ENCODE measurements around the gene RAB23.

The RAB23 gene

DNA sequence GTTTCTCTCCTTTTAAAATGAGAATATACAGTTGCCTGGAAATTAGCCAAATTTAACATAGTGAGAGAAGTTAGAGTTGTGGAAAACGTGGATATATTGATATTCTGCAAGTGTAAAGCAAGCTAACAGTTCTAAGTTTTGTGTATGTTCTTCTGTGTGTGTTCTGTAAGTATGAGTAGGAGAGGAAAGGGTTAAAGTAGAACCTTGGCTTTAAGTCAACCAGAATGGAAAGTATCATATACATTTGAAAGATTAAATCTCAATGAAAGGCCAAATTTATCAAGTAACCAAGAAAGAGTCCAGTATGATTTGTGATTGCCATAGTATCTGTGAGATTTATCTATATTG lies 80.0 kb downstream of the RAB23 start:
- no peak overlapping the region for H3K9ac ChIP-seq (ENCODE audit: low read depth in 1 of 2, low read length in 2 of 2)
- no peak overlapping the region for H3K4me3 ChIP-seq (ENCODE audit: low read length in 2 of 2)
- peaks cover 2 to 18% of the 10 kb centered on the region in 2 donors for H3K36me3 ChIP-seq (ENCODE audit: control insufficient read depth in 2 of 2, insufficient read depth in 2 of 2, low read length in 2 of 2)
- H3K9me3 ChIP-seq (ENCODE audit: control insufficient read depth in 2 of 2, low read length in 2 of 2), result no peaks in the 10 kb centered on the region
- H3K27me3 ChIP-seq (ENCODE audit: control insufficient read depth in 2 of 2, insufficient read depth in 2 of 2, low read length in 2 of 2), result no peaks in the 10 kb centered on the region
- no peak overlapping the region for H3K27ac ChIP-seq (ENCODE audit: low read depth in 2 of 2, low read length in 2 of 2)
- H3K4me1 ChIP-seq (ENCODE audit: control insufficient read depth in 2 of 2, insufficient read depth in 2 of 2, low read length in 2 of 2), result no peaks in the 10 kb centered on the region

DNA sequence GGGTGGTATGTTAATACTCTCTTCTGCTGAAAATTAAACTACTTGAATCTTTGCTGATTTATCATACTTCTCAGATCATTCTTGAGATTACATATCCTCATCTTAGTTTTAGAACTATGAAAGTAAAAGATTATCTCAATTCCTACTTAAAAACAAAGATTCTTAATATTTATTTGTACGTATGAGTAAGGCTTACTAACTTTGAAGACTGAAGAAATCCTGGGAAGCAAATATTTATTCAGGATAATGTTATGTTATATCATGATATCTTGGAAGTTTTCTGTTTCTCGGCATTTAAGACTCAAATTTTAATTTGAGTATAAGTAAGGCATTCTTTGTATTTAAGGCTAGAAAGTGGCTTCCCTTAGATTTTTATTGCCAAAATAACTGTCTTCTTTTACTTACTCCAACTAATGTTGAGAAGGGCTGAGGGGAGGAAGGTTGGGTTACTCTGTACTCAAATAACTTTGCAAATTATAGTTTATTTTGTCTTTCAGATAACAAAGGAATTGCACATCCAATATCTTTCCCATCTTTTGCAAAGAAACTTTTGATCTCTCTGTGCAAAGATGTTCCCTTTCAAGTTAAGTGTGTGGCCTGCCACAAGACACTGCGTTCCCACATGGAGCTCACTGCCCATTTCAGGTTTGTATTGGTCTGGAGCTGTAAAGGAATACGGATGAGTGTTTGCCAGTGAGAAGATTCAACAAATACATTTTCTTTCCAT lies 80.5 kb downstream of the RAB23 start:
- Histone ChIP-seq H3K9ac (ENCODE audit: low read depth in 1 of 2, low read length in 2 of 2) (no peak overlapping the region), H3K27ac (ENCODE audit: low read depth in 2 of 2, low read length in 2 of 2) (no peak overlapping the region), H3K4me1 (ENCODE audit: control insufficient read depth in 2 of 2, insufficient read depth in 2 of 2, low read length in 2 of 2) (no peaks in the 10 kb centered on the region), H3K9me3 (ENCODE audit: control insufficient read depth in 2 of 2, low read length in 2 of 2) (no peaks in the 10 kb centered on the region), H3K4me3 (ENCODE audit: low read length in 2 of 2) (no peak overlapping the region), H3K36me3 (ENCODE audit: control insufficient read depth in 2 of 2, insufficient read depth in 2 of 2, low read length in 2 of 2) (peaks cover 5 to 18% of the 10 kb centered on the region in 2 donors), H3K27me3 (ENCODE audit: control insufficient read depth in 2 of 2, insufficient read depth in 2 of 2, low read length in 2 of 2) (no peaks in the 10 kb centered on the region)

DNA sequence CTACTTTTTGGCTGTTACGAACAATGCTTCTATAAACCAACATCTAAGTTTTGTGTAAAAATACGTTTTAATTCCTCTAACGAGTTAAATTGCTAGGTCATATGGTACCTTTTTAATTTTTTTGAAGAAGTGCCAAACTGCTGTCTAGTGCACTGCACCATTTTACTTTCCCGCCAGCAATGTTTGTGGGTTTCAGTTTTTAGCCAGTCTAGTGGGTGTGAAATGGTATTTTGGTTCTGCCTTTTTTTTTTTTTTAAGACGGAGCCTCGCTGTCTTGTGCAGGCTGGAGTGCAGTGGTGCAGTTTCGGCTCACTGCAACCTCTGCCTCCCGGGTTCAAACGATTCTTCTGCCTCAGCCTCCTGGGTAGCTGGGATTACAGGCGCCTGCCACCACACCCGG lies 84.1 kb downstream of the RAB23 start:
- peaks cover 13 to 26% of the 10 kb centered on the region in 2 donors for H3K36me3 ChIP-seq (ENCODE audit: control insufficient read depth in 2 of 2, insufficient read depth in 2 of 2, low read length in 2 of 2)
- no peaks in the 10 kb centered on the region for H3K27me3 ChIP-seq (ENCODE audit: control insufficient read depth in 2 of 2, insufficient read depth in 2 of 2, low read length in 2 of 2)
- no peaks in the 10 kb centered on the region for H3K4me1 ChIP-seq (ENCODE audit: control insufficient read depth in 2 of 2, insufficient read depth in 2 of 2, low read length in 2 of 2)
- no peak overlapping the region for H3K4me3 ChIP-seq (ENCODE audit: low read length in 2 of 2)
- H3K9me3 ChIP-seq (ENCODE audit: control insufficient read depth in 2 of 2, low read length in 2 of 2), result no peaks in the 10 kb centered on the region
- H3K27ac ChIP-seq (ENCODE audit: low read depth in 2 of 2, low read length in 2 of 2), result no peak overlapping the region
- no peak overlapping the region for H3K9ac ChIP-seq (ENCODE audit: low read depth in 1 of 2, low read length in 2 of 2)

DNA sequence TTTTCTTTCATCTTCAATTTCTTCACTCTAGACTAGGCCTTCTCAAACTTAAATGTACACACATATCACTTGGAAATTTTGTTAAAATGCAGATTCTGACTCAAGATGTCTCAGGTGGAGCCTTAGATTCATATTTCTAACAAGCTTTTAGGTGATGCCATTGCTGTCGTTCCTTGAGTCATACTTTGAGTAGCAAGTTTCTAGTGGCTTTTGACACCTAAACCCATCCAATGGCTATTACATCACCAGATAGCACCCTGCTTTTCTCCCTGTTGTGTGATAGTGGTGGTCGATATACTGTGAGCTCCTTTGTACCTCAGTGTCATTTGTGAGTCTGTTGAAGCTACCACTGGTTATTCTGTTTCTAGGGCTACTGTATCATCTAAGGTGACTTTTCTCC lies 84.8 kb downstream of the RAB23 start:
- no peaks in the 10 kb centered on the region for H3K27me3 ChIP-seq (ENCODE audit: control insufficient read depth in 2 of 2, insufficient read depth in 2 of 2, low read length in 2 of 2)
- no peak overlapping the region for H3K27ac ChIP-seq (ENCODE audit: low read depth in 2 of 2, low read length in 2 of 2)
- H3K4me3 ChIP-seq (ENCODE audit: low read length in 2 of 2), result no peak overlapping the region
- no peak overlapping the region for H3K9ac ChIP-seq (ENCODE audit: low read depth in 1 of 2, low read length in 2 of 2)
- H3K9me3 ChIP-seq (ENCODE audit: control insufficient read depth in 2 of 2, low read length in 2 of 2), result no peaks in the 10 kb centered on the region
- H3K36me3 ChIP-seq (ENCODE audit: control insufficient read depth in 2 of 2, insufficient read depth in 2 of 2, low read length in 2 of 2), result peaks cover 13 to 24% of the 10 kb centered on the region in 2 donors
- no peaks in the 10 kb centered on the region for H3K4me1 ChIP-seq (ENCODE audit: control insufficient read depth in 2 of 2, insufficient read depth in 2 of 2, low read length in 2 of 2)
